Fibroblast of skin of right biceps (primary cell): ENCODE measurements around the gene S100A9.
"Not testable (repeated sequence)": the region's sequence is repeated elsewhere in the genome, so short reads cannot be mapped to it uniquely, and the experiment has no call there.

ENCODE experiments used
- DNase-seq: peaks from one replicate; pipeline ENCODE4 v3.0.0-alpha.2; 2013

S100A9 gene

GRCh38 chr1:153390938-153391710, 33.5 kb downstream of the S100A9 start, which contains the start of gene S100A8:
Gene S100A8, minus strand, starts transcription at chr1:153391073. Its CDS starts 538 bp downstream, at chr1:153390535.
- no peak for DNase-seq

GRCh38 chr1:153392258-153392657, 34.6 kb downstream of the S100A9 start:
- no peak for DNase-seq

GRCh38 chr1:153392822-153393221, 35.2 kb downstream of the S100A9 start:
- DNase-seq = no peak

- no peak for DNase-seq
Measured at GRCh38 chr1:153393926-153394325, 36.3 kb downstream of the S100A9 start.

- no peak for DNase-seq
Measured at GRCh38 chr1:153394391-153394790, 36.7 kb downstream of the S100A9 start.

- DNase-seq = no peak
Measured at GRCh38 chr1:153395136-153395685, 37.6 kb downstream of the S100A9 start.

- DNase-seq = no peak
Measured at GRCh38 chr1:153395776-153396175, 38.1 kb downstream of the S100A9 start.

GRCh38 chr1:153396461-153396860, 38.8 kb downstream of the S100A9 start:
- DNase-seq = no peak

GRCh38 chr1:153397051-153397923, 39.6 kb downstream of the S100A9 start:
- DNase-seq = no peak

- no peak for DNase-seq
Measured at GRCh38 chr1:153397924-153398651, 40.4 kb downstream of the S100A9 start.

GRCh38 chr1:153399401-153400055, 41.9 kb downstream of the S100A9 start:
- no peak for DNase-seq

- no peak for DNase-seq
Measured at GRCh38 chr1:153400244-153400643, 42.6 kb downstream of the S100A9 start.

- no peak for DNase-seq
Measured at GRCh38 chr1:153401461-153401860, 43.8 kb downstream of the S100A9 start.

- no peak for DNase-seq
Measured at GRCh38 chr1:153402226-153402625, 44.6 kb downstream of the S100A9 start.

GRCh38 chr1:153403421-153404085, 45.9 kb downstream of the S100A9 start:
- DNase-seq = no peak

GRCh38 chr1:153404086-153404635, 46.5 kb downstream of the S100A9 start:
- no peak for DNase-seq

- DNase-seq = no peak
Measured at GRCh38 chr1:153404768-153405167, 47.1 kb downstream of the S100A9 start.

- DNase-seq = not testable (repeated sequence)
Measured at GRCh38 chr1:153405825-153406599, 48.4 kb downstream of the S100A9 start.

GRCh38 chr1:153407274-153407673, 49.6 kb downstream of the S100A9 start:
- DNase-seq = not testable (repeated sequence)
